Heart left ventricle (tissue), 16 donors: ENCODE results near the gene PCBP3. TPM values are rescaled to one million over a fixed set of nuclear protein-coding genes. Genes with fewer than 3 reads are reported as not detected.

ENCODE experiments used
- ATAC-seq, 4 donors: fragments of 200-7000 bp; cut with Tn5 transposase; one replicate each; pipeline ENCODE4 v1.9.1; 2020 to 2022; ENCODE audit warnings: moderate library complexity in 4 of 4, mild to moderate bottlenecking in 3 of 4, moderate number of reproducible peaks in 1 of 4
- DNase-seq, 5 donors: peaks; one replicate each; pipeline ENCODE4 v3.0.0-alpha.2; 2020
- H3K27ac ChIP-seq, 12 donors: fragments of 200-600 bp; sonication (generic) in 4 of 12; one replicate each; pipeline versions ENCODE4 v1.5.0 to v1.8.0; 2016 to 2022; ENCODE audit warnings: mild to moderate bottlenecking in 2 of 12
- H3K27me3 ChIP-seq, 9 donors: fragments of 200-600 bp; sonication (generic) in 2 of 9; one replicate each; pipeline versions ENCODE4 v1.5.1 to v1.8.0; 2016 to 2022; ENCODE audit warnings: mild to moderate bottlenecking in 3 of 9
- H3K36me3 ChIP-seq, 9 donors: fragments of 200-600 bp; sonication (generic) in 2 of 9; one replicate each; pipeline versions ENCODE4 v1.5.0 to v1.8.0; 2018 to 2022; ENCODE audit warnings: mild to moderate bottlenecking in 2 of 9
- H3K4me1 ChIP-seq, 12 donors: fragments of 200-600 bp; sonication (generic) in 4 of 12; one replicate each; pipeline versions ENCODE4 v1.5.0 to v1.8.0; 2016 to 2022; ENCODE audit warnings: mild to moderate bottlenecking in 3 of 12
- H3K4me3 ChIP-seq, 12 donors: fragments of 200-600 bp; sonication (generic) in 4 of 12; one replicate each; pipeline versions ENCODE4 v1.5.0 to v1.8.0; 2017 to 2022; ENCODE audit warnings: mild to moderate bottlenecking in 9 of 12, moderate library complexity in 4 of 12
- H3K9me3 ChIP-seq, 12 donors: fragments of 200-600 bp; sonication (generic) in 4 of 12; one replicate each; pipeline versions ENCODE4 v1.5.0 to v1.8.0; 2016 to 2022; ENCODE audit warnings: mild to moderate bottlenecking in 1 of 12
- CTCF ChIP-seq, 12 donors: fragments of 200-600 bp; sonication (generic) in 4 of 12; IDR thresholded peaks; one replicate each; pipeline versions ENCODE4 v1.5.0 to v1.8.0; 2018 to 2022; ENCODE audit warnings: antibody characterized with exemption in 12 of 12, mild to moderate bottlenecking in 5 of 12
- POLR2A ChIP-seq, 2 donors: fragments of 450-650 bp; IDR thresholded peaks; one replicate each; pipeline ENCODE4 v1.6.1; 2017; ENCODE audit warnings: antibody characterized with exemption in 2 of 2, mild to moderate bottlenecking in 2 of 2, moderate library complexity in 2 of 2
- WGBS, 4 donors: extraction: QIAGEN DNeasy Blood & Tissue Kit in 2 of 4; methylation state at CpG; one replicate each; pipeline versions ENCODE4 v1.1.5 to v1.1.7; 2013 to 2018; 5-methylcytosine and 5-hydroxymethylcytosine counted together
- intact Hi-C, 10 donors: fragments of 100-400 bp; cut with DNase I; formaldehyde crosslinking; loops; one replicate each; pipeline versions ENCODE4 v1.11.1 to v1.14.2; 2022
- polyA plus RNA-seq, 2 donors: library from polyadenylated mRNA; stranded (reverse); fragments of 200-250 nt; gene quantifications; one replicate each; pipeline ENCODE4 v1.2.3, GENCODE V29; 2013
- total RNA-seq, 9 donors: library from RNA; depleted of rRNA in 2 of 9; stranded (reverse); fragments of >200 nt in 2 of 9; fragmentation: NEBNext Ultra II Directional in 3 of 9; extraction: Animal tissue kit (Norgen Biotek cat#: 25700) in 3 of 9; gene quantifications; one replicate each; pipeline versions ENCODE4 v1.1.0 to v1.2.4, GENCODE V29; 2016 to 2023
- donor health status: ischemic (EF 13 %, LVEDD 7.1; RV severe dilation, severe dysfunction).
- donor health status: healthy with polysubstance abuse.
- donor health status: DM: no; HTN: yes; CAD: no.
- donor health status: DM: no; HTN: no; CAD: no.
- donor health status: ischemic (EF 25% LVEDD 6.9; RV normal size, moderate dysfunction).
- donor health status: ischemic (EF 25% LVEDD 5.7; RV mildly dilated, moderate dysfunction).
- donor health status: healthy.
- donor health status: DM: yes; HTN: yes; CAD: no.
- donor health status: ischemic (EF 35%, LVEDD 5.7; RV mildly dilated, moderate dysfunction).
- donor health status: nonischemic (EF 11% LVEDD 7.7; RV severe dilation, severe dysfunction).
- donor health status: DM: yes; HTN: yes; CAD: no.
- donor health status: PGD.
- donor health status: ischemic (EF 29% LVEDD 5.4; RV normal size, mild dysfunction).
- donor health status: nonischemic (EF 23%, LVEDD 6.1; RV moderate dilation, normal function).

PCBP3 gene
- total and polyA plus RNA-seq, 11 donors, result 0.72 to 11.4 (median 2.5) TPM; not detected in 1

GRCh38 chr21:45821998-45822397 lies 178.5 kb downstream of the PCBP3 start:
- Histone ChIP-seq H3K27ac (no peak overlapping the region), H3K4me3 (no peak overlapping the region), H3K4me1 (peaks cover 0 to 5% (median 0%) of the 10 kb centered on the region in 12 donors), H3K9me3 (no peaks in the 10 kb centered on the region), H3K36me3 (no peaks in the 10 kb centered on the region), H3K27me3 (no peaks in the 10 kb centered on the region)
- intact Hi-C loops, result loop anchor here in 8 of 10 donors (2.0 to 10.0 kb wide), 10 partner anchors 100 to 685 kb away; partner anchors contain the start of gene POFUT2 (in 1 of the 8)
- ATAC-seq (no peak), DNase-seq (no peak)
- TF ChIP-seq POLR2A (IDR thresholded peaks at IDR 0.05) (no peak), CTCF (IDR thresholded peaks at IDR 0.05) (no peak)
- 53 to 61% (median 59%) methylated on average over 9 of the region's 9 CpGs for WGBS, 4 donors

GRCh38 chr21:45822429-45823099 lies 179.0 kb downstream of the PCBP3 start:
- WGBS, 4 donors, result 77 to 86% (median 80%) methylated on average over 8 to 9 of the region's 9 CpGs
- Histone ChIP-seq H3K4me1 (peaks cover 0 to 5% (median 0%) of the 10 kb centered on the region in 12 donors), H3K36me3 (no peaks in the 10 kb centered on the region), H3K27ac (no peak overlapping the region), H3K27me3 (no peaks in the 10 kb centered on the region), H3K9me3 (no peaks in the 10 kb centered on the region), H3K4me3 (no peak overlapping the region)
- TF ChIP-seq POLR2A (IDR thresholded peaks at IDR 0.05) (no peak), CTCF (IDR thresholded peaks at IDR 0.05) (no peak)
- DNase-seq, result peak in 1 of 5 donors; percentile 42
- ATAC-seq, result no peak
- intact Hi-C loops, result loop anchor here in 8 of 10 donors (5.0 to 10.0 kb wide), 7 partner anchors 100 to 685 kb away; partner anchors contain the start of gene POFUT2 (in 1 of the 8)

- Histone ChIP-seq H3K27ac (no peak overlapping the region), H3K4me3 (no peak overlapping the region), H3K9me3 (no peaks in the 10 kb centered on the region), H3K4me1 (peaks cover 0 to 5% (median 0%) of the 10 kb centered on the region in 12 donors), H3K27me3 (no peaks in the 10 kb centered on the region), H3K36me3 (no peaks in the 10 kb centered on the region)
- ATAC-seq (no peak), DNase-seq (no peak)
- intact Hi-C loops, result loop anchor here in 8 of 10 donors (5.0 to 10.0 kb wide), 7 partner anchors 99 to 686 kb away; partner anchors contain the start of gene POFUT2 (in 1 of the 8)
- WGBS, 4 donors, result 85 to 93% (median 90%) methylated on average over 14 to 16 of the region's 16 CpGs
- TF ChIP-seq CTCF (IDR thresholded peaks at IDR 0.05) (no peak), POLR2A (IDR thresholded peaks at IDR 0.05) (no peak)
Measured at GRCh38 chr21:45823100-45823681, 179.7 kb downstream of the PCBP3 start.

- WGBS, 4 donors, result 77 to 90% (median 81%) methylated on average over 8 of the region's 8 CpGs
- intact Hi-C loops, result loop anchor here in 8 of 10 donors (5.0 to 10.0 kb wide), 7 partner anchors 98 to 687 kb away; partner anchors contain the start of gene POFUT2 (in 1 of the 8)
Measured at GRCh38 chr21:45824546-45825215, 181.2 kb downstream of the PCBP3 start.

More at GRCh38 chr21:45824546-45825215, 181.2 kb downstream of the PCBP3 start:
- Histone ChIP-seq H3K27me3 (no peaks in the 10 kb centered on the region), H3K36me3 (no peaks in the 10 kb centered on the region), H3K4me1 (peaks cover 0 to 5% (median 0%) of the 10 kb centered on the region in 12 donors), H3K4me3 (no peak overlapping the region), H3K9me3 (no peaks in the 10 kb centered on the region), H3K27ac (no peak overlapping the region)
- DNase-seq (no peak), ATAC-seq (no peak)
- TF ChIP-seq POLR2A (IDR thresholded peaks at IDR 0.05) (no peak), CTCF (IDR thresholded peaks at IDR 0.05) (no peak)
